H1 (cell line): ENCODE results near the gene VPS9D1. TPM values are rescaled to one million over a fixed set of nuclear protein-coding genes. Genes with fewer than 3 reads are reported as not detected.
A peak's percentile ranks its signal among the peaks of the same experiment; 100 is the strongest.

Source experiments
- CBX5 ChIP-seq: fragments of 300-800, 300-1000 bp; sonication (generic); IDR thresholded peaks from 2 replicates; pipeline ENCODE4 v1.7.1; 2016; ENCODE audit warnings: antibody characterized with exemption, low read length, low read depth
- CBX8 ChIP-seq: fragments of 300-800, 300-1000 bp; sonication (generic); IDR thresholded peaks from 2 replicates; pipeline ENCODE4 v1.7.1; 2016; ENCODE audit warnings: low read depth, low read length, borderline replicate concordance
- POLR2A ChIP-seq, 2 experiments: IDR thresholded peaks; 1 replicate in 1 of 2; 2 replicates in 1 of 2; pipeline ENCODE4 v1.6.1; 2011; ENCODE audit warnings: low read depth in 2 of 2, low read length in 2 of 2, mild to moderate bottlenecking in 2 of 2; ENCODE audit errors: control extremely low read depth in 1 of 2
- USF2 ChIP-seq: IDR thresholded peaks from 2 replicates; pipeline ENCODE4 v1.6.1; 2011; ENCODE audit warnings: low read length, improper control_type of control experiment
- polyA plus RNA-seq, 7 experiments: library from polyadenylated mRNA; depleted of rRNA in 3 of 7; stranded (reverse) in 5 of 7; unstranded in 2 of 7; fragments of >200 nt in 5 of 7; fragments of 200-250 nt in 2 of 7; gene quantifications; 1 replicate in 5 of 7; 2 replicates in 1 of 7; 4 replicates in 1 of 7; pipeline versions ENCODE4 v1.2.1 to v1.2.3, GENCODE V29; 2011 to 2013; ENCODE audit warnings: missing spikeins in 2 of 7, mixed read lengths in 2 of 7
- total RNA-seq: library from RNA; stranded (reverse); fragmentation: NEBNext Ultra II Directional; extraction: Animal tissue kit (Norgen Biotek cat#: 25700); gene quantifications from 2 replicates; pipeline ENCODE4 v1.2.1, GENCODE V29; 2021

Gene VPS9D1
- total and polyA plus RNA-seq, 2 of the 8 experiments (the other 6 are each of a cell fraction or from before 2014, with no cell fraction given), result 2.9 to 5.4 TPM

GRCh38 chr16:89711601-89712273 is 9.0 kb downstream of the VPS9D1 start (continued):
- TF ChIP-seq POLR2A (IDR thresholded peaks at IDR 0.05; ENCODE audit: control extremely low read depth in 1 of 2, low read depth in 2 of 2, low read length in 2 of 2) (peak in 1 of 2 experiments; percentile 79; a peak in 2 of 3 replicates), CBX8 (no peak), USF2 (no peak), CBX5 (no peak)
